ENCODE results near the gene PRSS48. TPM values are rescaled to one million over a fixed set of nuclear protein-coding genes. Genes with fewer than 3 reads are reported as not detected.

Gene PRSS48
- polyA plus RNA-seq, 2 of the 4 experiments (the other 2 are of a cell fraction): not detected

DNA sequence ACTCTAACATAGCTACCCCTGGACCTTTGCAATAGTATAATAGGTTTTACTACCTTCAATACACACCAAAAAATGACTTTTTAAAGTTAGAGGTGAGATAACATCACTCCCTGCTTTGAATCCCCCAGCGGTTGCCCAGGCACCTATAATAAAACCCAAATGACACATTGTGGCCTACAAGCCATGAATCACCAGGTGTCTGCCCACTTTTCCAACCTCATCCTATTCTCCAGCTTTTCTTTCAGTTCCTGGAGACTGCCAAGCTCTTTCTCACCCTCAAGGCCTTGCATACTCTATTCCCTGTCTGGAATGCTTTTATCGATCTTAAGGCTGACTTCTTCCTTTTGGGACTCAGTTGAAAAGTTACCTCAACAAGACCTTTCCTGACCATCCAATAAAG, 16.4 kb upstream of the PRSS48 start:
- no peak for DNase-seq (ENCODE audit: low read depth in 1 of 2, low spot score in 1 of 2)
- Histone ChIP-seq H3K27ac (no peak overlapping the region), H3K4me2 (no peak overlapping the region), H3K4me1 (0 out of 3 replicates have a peak, but pooled peaks cover 3% of the 10 kb centered on the region), H3K9me3 (no peaks in the 10 kb centered on the region), H3K4me3 (no peak overlapping the region)
- ChIA-PET CTCF (no interaction called here), POLR2A (no interaction called here)
- TF ChIP-seq MYC (IDR thresholded peaks at IDR 0.05; ENCODE audit: borderline replicate concordance, low read length): no peak
- no peak for TF ChIP-seq CBX2 (IDR thresholded peaks at IDR 0.05; ENCODE audit: borderline replicate concordance, low read depth)
- TF ChIP-seq, protein P1, sequence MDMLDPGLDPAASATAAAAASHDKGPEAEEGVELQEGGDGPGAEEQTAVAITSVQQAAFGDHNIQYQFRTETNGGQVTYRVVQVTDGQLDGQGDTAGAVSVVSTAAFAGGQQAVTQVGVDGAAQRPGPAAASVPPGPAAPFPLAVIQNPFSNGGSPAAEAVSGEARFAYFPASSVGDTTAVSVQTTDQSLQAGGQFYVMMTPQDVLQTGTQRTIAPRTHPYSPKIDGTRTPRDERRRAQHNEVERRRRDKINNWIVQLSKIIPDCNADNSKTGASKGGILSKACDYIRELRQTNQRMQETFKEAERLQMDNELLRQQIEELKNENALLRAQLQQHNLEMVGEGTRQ (IDR thresholded peaks at IDR 0.05): no peak
- no peak for TF ChIP-seq HOXB13 (CRISPR knock-in tag; IDR thresholded peaks at IDR 0.05; ENCODE audit: low read depth)
- TF ChIP-seq ZSCAN20 (CRISPR knock-in tag; IDR thresholded peaks at IDR 0.05): no peak
- TF ChIP-seq RCOR1 (IDR thresholded peaks at IDR 0.05; ENCODE audit: low read depth, low read length): no peak
- no peak for TF ChIP-seq MAFK (IDR thresholded peaks at IDR 0.05; ENCODE audit: partially characterized antibody)
- no peak for TF ChIP-seq JUNB (IDR thresholded peaks at IDR 0.05)
- TF ChIP-seq RFX5 (IDR thresholded peaks at IDR 0.05): no peak
- no peak for TF ChIP-seq EHMT2 (IDR thresholded peaks at IDR 0.05; ENCODE audit: low read depth)
- TF ChIP-seq, protein P2, sequence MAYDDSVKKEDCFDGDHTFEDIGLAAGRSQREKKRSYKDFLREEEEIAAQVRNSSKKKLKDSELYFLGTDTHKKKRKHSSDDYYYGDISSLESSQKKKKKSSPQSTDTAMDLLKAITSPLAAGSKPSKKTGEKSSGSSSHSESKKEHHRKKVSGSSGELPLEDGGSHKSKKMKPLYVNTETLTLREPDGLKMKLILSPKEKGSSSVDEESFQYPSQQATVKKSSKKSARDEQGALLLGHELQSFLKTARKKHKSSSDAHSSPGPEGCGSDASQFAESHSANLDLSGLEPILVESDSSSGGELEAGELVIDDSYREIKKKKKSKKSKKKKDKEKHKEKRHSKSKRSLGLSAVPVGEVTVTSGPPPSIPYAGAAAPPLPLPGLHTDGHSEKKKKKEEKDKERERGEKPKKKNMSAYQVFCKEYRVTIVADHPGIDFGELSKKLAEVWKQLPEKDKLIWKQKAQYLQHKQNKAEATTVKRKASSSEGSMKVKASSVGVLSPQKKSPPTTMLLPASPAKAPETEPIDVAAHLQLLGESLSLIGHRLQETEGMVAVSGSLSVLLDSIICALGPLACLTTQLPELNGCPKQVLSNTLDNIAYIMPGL (CRISPR knock-in tag; IDR thresholded peaks at IDR 0.05; ENCODE audit: borderline replicate concordance): no peak
- TF ChIP-seq, protein P3, sequence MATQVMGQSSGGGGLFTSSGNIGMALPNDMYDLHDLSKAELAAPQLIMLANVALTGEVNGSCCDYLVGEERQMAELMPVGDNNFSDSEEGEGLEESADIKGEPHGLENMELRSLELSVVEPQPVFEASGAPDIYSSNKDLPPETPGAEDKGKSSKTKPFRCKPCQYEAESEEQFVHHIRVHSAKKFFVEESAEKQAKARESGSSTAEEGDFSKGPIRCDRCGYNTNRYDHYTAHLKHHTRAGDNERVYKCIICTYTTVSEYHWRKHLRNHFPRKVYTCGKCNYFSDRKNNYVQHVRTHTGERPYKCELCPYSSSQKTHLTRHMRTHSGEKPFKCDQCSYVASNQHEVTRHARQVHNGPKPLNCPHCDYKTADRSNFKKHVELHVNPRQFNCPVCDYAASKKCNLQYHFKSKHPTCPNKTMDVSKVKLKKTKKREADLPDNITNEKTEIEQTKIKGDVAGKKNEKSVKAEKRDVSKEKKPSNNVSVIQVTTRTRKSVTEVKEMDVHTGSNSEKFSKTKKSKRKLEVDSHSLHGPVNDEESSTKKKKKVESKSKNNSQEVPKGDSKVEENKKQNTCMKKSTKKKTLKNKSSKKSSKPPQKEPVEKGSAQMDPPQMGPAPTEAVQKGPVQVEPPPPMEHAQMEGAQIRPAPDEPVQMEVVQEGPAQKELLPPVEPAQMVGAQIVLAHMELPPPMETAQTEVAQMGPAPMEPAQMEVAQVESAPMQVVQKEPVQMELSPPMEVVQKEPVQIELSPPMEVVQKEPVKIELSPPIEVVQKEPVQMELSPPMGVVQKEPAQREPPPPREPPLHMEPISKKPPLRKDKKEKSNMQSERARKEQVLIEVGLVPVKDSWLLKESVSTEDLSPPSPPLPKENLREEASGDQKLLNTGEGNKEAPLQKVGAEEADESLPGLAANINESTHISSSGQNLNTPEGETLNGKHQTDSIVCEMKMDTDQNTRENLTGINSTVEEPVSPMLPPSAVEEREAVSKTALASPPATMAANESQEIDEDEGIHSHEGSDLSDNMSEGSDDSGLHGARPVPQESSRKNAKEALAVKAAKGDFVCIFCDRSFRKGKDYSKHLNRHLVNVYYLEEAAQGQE (IDR thresholded peaks at IDR 0.05): no peak
- FAIRE-seq: no peak
- 87% methylated on average over 2 of the region's 2 CpGs for WGBS (ENCODE audit: missing lambda C conversion rate)
- ATAC-seq: no peak

DNA sequence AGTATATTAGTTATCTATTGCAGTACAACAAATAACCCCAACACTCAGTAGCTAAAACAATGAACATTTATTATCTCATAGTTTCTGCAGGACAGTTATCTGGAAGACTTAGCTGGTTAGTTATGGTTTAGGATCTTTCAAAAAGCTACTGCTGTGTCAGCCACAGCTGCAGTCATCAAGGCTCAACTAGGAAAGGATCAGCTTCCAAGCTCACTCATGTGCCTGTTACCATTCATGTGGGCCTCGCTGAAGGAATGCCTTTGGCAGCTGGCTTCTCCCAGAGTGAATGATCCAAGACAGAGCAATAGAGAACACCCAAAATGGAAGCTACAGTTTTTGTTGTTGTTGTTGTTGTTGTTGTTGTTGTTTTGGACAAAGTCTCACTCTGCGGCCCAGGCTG, 13.5 kb upstream of the PRSS48 start:
- peaks cover 6% of the 10 kb centered on the region; the same call in 1 of the 3 replicates for H3K4me1 ChIP-seq
- H3K4me3 ChIP-seq: no peak overlapping the region
- ATAC-seq: no peak
- DNase-seq (ENCODE audit: low read depth in 1 of 2, low spot score in 1 of 2): no peak
- 67% methylated on average over 2 of the region's 2 CpGs for WGBS (ENCODE audit: missing lambda C conversion rate)
- H3K4me2 ChIP-seq: no peak overlapping the region
- ChIA-PET POLR2A (no interaction called here), CTCF (interaction anchor here (1.6 kb wide), 1 partner anchor 13 kb away, joined by 7 read pairs; the partner anchor contains the start of gene PRSS48)
- FAIRE-seq: no peak
- no peak overlapping the region for H3K27ac ChIP-seq
- H3K9me3 ChIP-seq: no peaks in the 10 kb centered on the region
- no peak for TF ChIP-seq MYC (IDR thresholded peaks at IDR 0.05; ENCODE audit: borderline replicate concordance, low read length)
- TF ChIP-seq KDM1A (IDR thresholded peaks at IDR 0.05; ENCODE audit: low read depth): no peak
- no peak for TF ChIP-seq JUNB (IDR thresholded peaks at IDR 0.05)
- no peak for TF ChIP-seq NPAS2 (CRISPR knock-in tag; IDR thresholded peaks at IDR 0.05; ENCODE audit: borderline replicate concordance)
- TF ChIP-seq HOXB5 (CRISPR knock-in tag; IDR thresholded peaks at IDR 0.05): no peak
- no peak for TF ChIP-seq FOXS1 (CRISPR knock-in tag; IDR thresholded peaks at IDR 0.05)
- no peak for TF ChIP-seq ZFP36 (IDR thresholded peaks at IDR 0.05; ENCODE audit: borderline replicate concordance, partially characterized antibody)
- TF ChIP-seq HOXB13 (CRISPR knock-in tag; IDR thresholded peaks at IDR 0.05; ENCODE audit: low read depth): no peak
- TF ChIP-seq CEBPB (IDR thresholded peaks at IDR 0.05): no peak
- no peak for TF ChIP-seq BHLHE40 (IDR thresholded peaks at IDR 0.05; ENCODE audit: low read depth, low read length)
- TF ChIP-seq, protein P2 (CRISPR knock-in tag; IDR thresholded peaks at IDR 0.05; ENCODE audit: borderline replicate concordance): no peak
- no peak for TF ChIP-seq CHD2 (IDR thresholded peaks at IDR 0.05; ENCODE audit: low read length, partially characterized antibody)
- TF ChIP-seq TFCP2L1 (CRISPR knock-in tag; IDR thresholded peaks at IDR 0.05): no peak
- TF ChIP-seq, protein P4, sequence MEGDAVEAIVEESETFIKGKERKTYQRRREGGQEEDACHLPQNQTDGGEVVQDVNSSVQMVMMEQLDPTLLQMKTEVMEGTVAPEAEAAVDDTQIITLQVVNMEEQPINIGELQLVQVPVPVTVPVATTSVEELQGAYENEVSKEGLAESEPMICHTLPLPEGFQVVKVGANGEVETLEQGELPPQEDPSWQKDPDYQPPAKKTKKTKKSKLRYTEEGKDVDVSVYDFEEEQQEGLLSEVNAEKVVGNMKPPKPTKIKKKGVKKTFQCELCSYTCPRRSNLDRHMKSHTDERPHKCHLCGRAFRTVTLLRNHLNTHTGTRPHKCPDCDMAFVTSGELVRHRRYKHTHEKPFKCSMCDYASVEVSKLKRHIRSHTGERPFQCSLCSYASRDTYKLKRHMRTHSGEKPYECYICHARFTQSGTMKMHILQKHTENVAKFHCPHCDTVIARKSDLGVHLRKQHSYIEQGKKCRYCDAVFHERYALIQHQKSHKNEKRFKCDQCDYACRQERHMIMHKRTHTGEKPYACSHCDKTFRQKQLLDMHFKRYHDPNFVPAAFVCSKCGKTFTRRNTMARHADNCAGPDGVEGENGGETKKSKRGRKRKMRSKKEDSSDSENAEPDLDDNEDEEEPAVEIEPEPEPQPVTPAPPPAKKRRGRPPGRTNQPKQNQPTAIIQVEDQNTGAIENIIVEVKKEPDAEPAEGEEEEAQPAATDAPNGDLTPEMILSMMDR (IDR thresholded peaks at IDR 0.05): no peak
- TF ChIP-seq, protein P1 (IDR thresholded peaks at IDR 0.05): no peak
- no peak for TF ChIP-seq ZC3H11A (IDR thresholded peaks at IDR 0.05)
- no peak for TF ChIP-seq RARB (CRISPR knock-in tag; IDR thresholded peaks at IDR 0.05)
